NCI-H187 treated with DMSO at 0.1 percent for 48 hours (cell line): ENCODE data around the gene MLH3.

Experiments used
- DNase-seq: peaks from one replicate; lab custom pipeline; 2025; lab: John Stamatoyannopoulos, UW

The MLH3 gene

DNA sequence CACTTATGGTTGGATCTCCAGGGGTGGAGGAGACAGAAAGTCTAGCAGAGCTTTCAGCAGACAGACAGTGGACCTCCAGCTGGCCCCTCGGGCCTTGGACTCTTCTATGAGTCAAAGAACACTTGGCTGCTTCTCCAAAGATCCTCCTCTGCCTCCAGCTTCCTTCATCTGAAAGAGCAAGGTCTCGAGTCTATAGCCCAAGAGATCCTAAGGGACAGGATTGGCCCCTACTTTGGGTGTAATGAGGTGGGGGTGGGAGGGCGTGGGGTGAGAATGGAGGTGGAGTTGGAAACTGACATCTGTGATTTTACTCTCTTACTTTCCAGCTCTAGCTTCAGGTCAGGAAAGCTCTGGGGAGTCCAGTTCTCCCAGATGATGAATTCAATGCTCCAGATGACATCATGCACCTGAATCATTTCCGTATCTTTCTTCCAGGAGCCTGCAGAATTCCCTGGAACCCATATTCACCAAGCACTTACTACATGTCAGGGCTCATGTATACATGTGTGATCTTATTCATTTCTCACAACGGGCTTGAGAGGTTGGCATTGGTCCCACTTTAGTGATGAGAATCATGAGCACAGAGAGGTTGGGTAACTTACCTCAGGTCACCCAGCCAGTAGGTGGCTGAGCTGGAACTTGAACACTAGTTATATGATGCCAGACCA is 85.6 kb downstream of the MLH3 start:
- DNase-seq: no peak

- no peak for DNase-seq
Measured at GRCh38 chr14:74964787-74965485, 86.3 kb downstream of the MLH3 start.
